Neural cell (in vitro differentiated cells): ENCODE data around the gene FAF2. TPM values are rescaled to one million over a fixed set of nuclear protein-coding genes. Genes with fewer than 3 reads are reported as not detected.

ENCODE experiments used
- H2AFZ ChIP-seq: fragments of 200-600, 300-800 bp; sonication (generic), shearing (Covaris generic); 2 replicates; pipeline ENCODE4 v1.6.0; 2014; ENCODE audit warnings: low read depth, mild to moderate bottlenecking, antibody characterized with exemption, low read length, moderate library complexity
- H3F3A ChIP-seq: fragments of 200-600 bp; shearing (Covaris generic); 2 replicates; pipeline ENCODE4 v1.6.1; 2016; ENCODE audit warnings: mild to moderate bottlenecking, moderate library complexity, mixed read lengths, antibody characterized with exemption, low read length; ENCODE audit not compliant: insufficient read depth, poor library complexity, severe bottlenecking
- H3K27ac ChIP-seq: fragments of 200-600, 300-800 bp; sonication (generic), shearing (Covaris generic); 2 replicates; pipeline ENCODE4 v1.5.1; 2014; ENCODE audit warnings: mild to moderate bottlenecking, low read length, moderate library complexity
- H3K27me3 ChIP-seq: fragments of 300-800, 200-600 bp; sonication (generic), shearing (Covaris generic); 2 replicates; pipeline ENCODE4 v1.6.0; 2014; ENCODE audit warnings: mild to moderate bottlenecking, low read depth, low read length, moderate library complexity; ENCODE audit not compliant: insufficient read depth
- H3K36me3 ChIP-seq: fragments of 300-800, 200-600 bp; sonication (generic), shearing (Covaris generic); 2 replicates; pipeline ENCODE4 v1.5.1; 2014; ENCODE audit warnings: mild to moderate bottlenecking, antibody characterized with exemption, low read length, moderate library complexity; ENCODE audit not compliant: insufficient read depth
- H3K4me2 ChIP-seq: fragments of 300-800, 200-600 bp; sonication (generic), shearing (Covaris generic); 2 replicates; pipeline ENCODE4 v1.6.0; 2014; ENCODE audit warnings: mild to moderate bottlenecking, low read length
- H3K4me3 ChIP-seq: fragments of 300-800, 200-600 bp; sonication (generic), shearing (Covaris generic); 2 replicates; pipeline ENCODE4 v1.5.1; 2014; ENCODE audit warnings: mild to moderate bottlenecking, low read length, moderate library complexity
- H3K79me2 ChIP-seq: fragments of 200-600 bp; shearing (Covaris generic); replicated peaks from 2 replicates; pipeline ENCODE4 v1.6.0; 2014; ENCODE audit warnings: mild to moderate bottlenecking, low read length, moderate library complexity; ENCODE audit not compliant: insufficient read depth
- H3K9ac ChIP-seq: fragments of 300-800, 200-600 bp; sonication (generic), shearing (Covaris generic); 2 replicates; pipeline ENCODE4 v1.6.1; 2016; ENCODE audit warnings: mild to moderate bottlenecking, low read length, mixed read lengths
- H3K9me2 ChIP-seq: fragments of 200-600 bp; shearing (Covaris generic); 2 replicates; pipeline ENCODE4 v1.6.1; 2016; ENCODE audit warnings: mild to moderate bottlenecking, low read length, mixed read lengths; ENCODE audit not compliant: insufficient read depth
- H3K9me3 ChIP-seq: fragments of 200-600, 300-800 bp; sonication (generic), shearing (Covaris generic); 2 replicates; pipeline ENCODE4 v1.6.1; 2016; ENCODE audit warnings: mild to moderate bottlenecking, mixed run types, low read length, moderate library complexity, mixed read lengths
- H4K20me1 ChIP-seq: fragments of 200-600 bp; shearing (Covaris generic); 2 replicates; pipeline ENCODE4 v1.6.1; 2016; ENCODE audit warnings: mild to moderate bottlenecking, mixed run types; ENCODE audit not compliant: insufficient read depth
- CTCF ChIP-seq: fragments of 450-650 bp; IDR thresholded peaks from 2 replicates; pipeline ENCODE4 v1.5.1; 2014; ENCODE audit warnings: antibody characterized with exemption, mild to moderate bottlenecking, moderate library complexity; ENCODE audit not compliant: poor library complexity, severe bottlenecking
- EP300 ChIP-seq: fragments of 450-650 bp; conservative IDR thresholded peaks from 2 replicates; pipeline ENCODE4 v1.6.1; 2014; ENCODE audit warnings: antibody characterized with exemption, mild to moderate bottlenecking, moderate library complexity; ENCODE audit not compliant: poor library complexity, severe bottlenecking
- EZH2 ChIP-seq: fragments of 200-600, 300-800 bp; shearing (Covaris generic), sonication (generic); IDR thresholded peaks from 2 replicates; pipeline ENCODE4 v1.6.1; 2014; ENCODE audit warnings: antibody characterized with exemption, low read length, borderline replicate concordance, mild to moderate bottlenecking; ENCODE audit not compliant: insufficient read depth, poor library complexity, severe bottlenecking
- MXI1 ChIP-seq: fragments of 450-650 bp; conservative IDR thresholded peaks from 2 replicates; pipeline ENCODE4 v1.6.1; 2014; ENCODE audit warnings: antibody characterized with exemption, mild to moderate bottlenecking; ENCODE audit not compliant: poor library complexity, severe bottlenecking
- POLR2AphosphoS5 ChIP-seq: IDR thresholded peaks from 2 replicates; pipeline ENCODE4 v1.6.1; 2012
- RAD21 ChIP-seq: fragments of 450-650 bp; conservative IDR thresholded peaks from 2 replicates; pipeline ENCODE4 v1.6.1; 2014; ENCODE audit warnings: antibody characterized with exemption, mild to moderate bottlenecking, moderate library complexity
- SMC3 ChIP-seq: fragments of 450-650 bp; conservative IDR thresholded peaks from 2 replicates; pipeline ENCODE4 v1.6.1; 2014; ENCODE audit warnings: antibody characterized with exemption, mild to moderate bottlenecking, moderate library complexity; ENCODE audit not compliant: poor library complexity
- TAF1 ChIP-seq: IDR thresholded peaks from 2 replicates; pipeline ENCODE4 v1.6.1; 2012; ENCODE audit warnings: low read depth
- polyA plus RNA-seq: library from polyadenylated mRNA; depleted of rRNA; stranded (reverse); fragments of >200 nt; gene quantifications from 2 replicates; pipeline ENCODE4 v1.2.3, GENCODE V29; 2014
- TF ChIP-seq, protein P1 (sequence below): IDR thresholded peaks from 2 replicates; pipeline ENCODE4 v1.6.1; 2012; ENCODE audit warnings: borderline replicate concordance

Gene FAF2
- polyA plus RNA-seq, 1 donor from 2014 or later: 30.8 TPM

DNA sequence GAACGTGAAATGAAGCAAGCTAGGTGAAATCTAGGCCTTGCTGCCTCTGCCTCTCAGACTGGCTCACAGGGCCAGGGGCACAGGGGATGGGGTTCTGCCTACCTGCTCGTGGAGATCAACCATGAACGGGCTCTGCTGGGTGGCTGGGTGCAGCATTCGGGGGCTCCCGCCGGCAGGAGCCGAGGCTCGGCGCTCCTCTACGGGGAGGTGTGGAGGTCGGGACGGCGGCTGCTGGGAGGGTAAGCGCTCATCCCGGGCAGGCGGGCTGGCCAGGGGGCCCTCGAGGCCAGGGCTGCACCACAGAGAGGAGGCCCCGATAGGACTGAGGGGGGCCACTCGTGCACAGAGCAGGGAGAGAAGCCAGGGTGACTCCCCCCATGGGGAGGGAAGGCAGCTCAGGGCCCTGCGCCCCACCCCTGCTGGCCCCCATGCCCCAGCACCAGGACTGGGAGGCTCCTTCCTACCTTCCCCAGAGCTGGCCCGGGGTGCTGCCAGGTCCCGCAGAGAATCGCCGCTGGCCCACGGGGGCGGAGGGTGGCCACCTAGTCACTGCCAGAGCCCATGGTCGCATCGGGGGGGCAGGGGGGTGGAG is 83.8 kb downstream of the FAF2 start:
- Histone ChIP-seq H3K27ac (no peak overlapping the region), H3K9ac (no peak overlapping the region), H3K79me2 (peaks cover 53% of the 10 kb centered on the region)

GRCh38 chr5:176532795-176533194 is 84.6 kb downstream of the FAF2 start:
- H3K27me3 ChIP-seq: no peaks in the 10 kb centered on the region
- H3K27ac ChIP-seq: no peak overlapping the region
- peaks cover 28% of the 10 kb centered on the region for H4K20me1 ChIP-seq
- H3K9me3 ChIP-seq: no peaks in the 10 kb centered on the region
- no peak overlapping the region for H3K9ac ChIP-seq
- H3K4me2 ChIP-seq: no peak overlapping the region
- TF ChIP-seq POLR2AphosphoS5 (no peak), SMC3 (no peak), MXI1 (no peak), TAF1 (no peak), EZH2 (no peak), EP300 (no peak), CTCF (no peak), RAD21 (no peak)
- TF ChIP-seq, protein P1, sequence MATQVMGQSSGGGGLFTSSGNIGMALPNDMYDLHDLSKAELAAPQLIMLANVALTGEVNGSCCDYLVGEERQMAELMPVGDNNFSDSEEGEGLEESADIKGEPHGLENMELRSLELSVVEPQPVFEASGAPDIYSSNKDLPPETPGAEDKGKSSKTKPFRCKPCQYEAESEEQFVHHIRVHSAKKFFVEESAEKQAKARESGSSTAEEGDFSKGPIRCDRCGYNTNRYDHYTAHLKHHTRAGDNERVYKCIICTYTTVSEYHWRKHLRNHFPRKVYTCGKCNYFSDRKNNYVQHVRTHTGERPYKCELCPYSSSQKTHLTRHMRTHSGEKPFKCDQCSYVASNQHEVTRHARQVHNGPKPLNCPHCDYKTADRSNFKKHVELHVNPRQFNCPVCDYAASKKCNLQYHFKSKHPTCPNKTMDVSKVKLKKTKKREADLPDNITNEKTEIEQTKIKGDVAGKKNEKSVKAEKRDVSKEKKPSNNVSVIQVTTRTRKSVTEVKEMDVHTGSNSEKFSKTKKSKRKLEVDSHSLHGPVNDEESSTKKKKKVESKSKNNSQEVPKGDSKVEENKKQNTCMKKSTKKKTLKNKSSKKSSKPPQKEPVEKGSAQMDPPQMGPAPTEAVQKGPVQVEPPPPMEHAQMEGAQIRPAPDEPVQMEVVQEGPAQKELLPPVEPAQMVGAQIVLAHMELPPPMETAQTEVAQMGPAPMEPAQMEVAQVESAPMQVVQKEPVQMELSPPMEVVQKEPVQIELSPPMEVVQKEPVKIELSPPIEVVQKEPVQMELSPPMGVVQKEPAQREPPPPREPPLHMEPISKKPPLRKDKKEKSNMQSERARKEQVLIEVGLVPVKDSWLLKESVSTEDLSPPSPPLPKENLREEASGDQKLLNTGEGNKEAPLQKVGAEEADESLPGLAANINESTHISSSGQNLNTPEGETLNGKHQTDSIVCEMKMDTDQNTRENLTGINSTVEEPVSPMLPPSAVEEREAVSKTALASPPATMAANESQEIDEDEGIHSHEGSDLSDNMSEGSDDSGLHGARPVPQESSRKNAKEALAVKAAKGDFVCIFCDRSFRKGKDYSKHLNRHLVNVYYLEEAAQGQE: no peak
- H3K36me3 ChIP-seq: no peaks in the 10 kb centered on the region
- H2AFZ ChIP-seq: no peak overlapping the region
- H3F3A ChIP-seq: no peaks in the 10 kb centered on the region
- H3K79me2 ChIP-seq: peaks cover 54% of the 10 kb centered on the region
- H3K4me3 ChIP-seq: peak overlapping the region; percentile 25
- H3K9me2 ChIP-seq: no peaks in the 10 kb centered on the region

More for the DNA sequence above, 83.8 kb downstream of the FAF2 start:
- Histone ChIP-seq H3K9me2 (no peaks in the 10 kb centered on the region), H3K4me3 (no peak overlapping the region), H4K20me1 (peaks cover 28% of the 10 kb centered on the region), H3K9me3 (no peaks in the 10 kb centered on the region), H3K36me3 (no peaks in the 10 kb centered on the region), H3F3A (no peaks in the 10 kb centered on the region), H3K4me2 (no peak overlapping the region), H2AFZ (no peak overlapping the region), H3K27me3 (no peaks in the 10 kb centered on the region)
- TF ChIP-seq, protein P1: no peak
- TF ChIP-seq RAD21 (no peak), MXI1 (no peak), CTCF (no peak)
